ENCODE results near the gene SREK1IP1. TPM values are rescaled to one million over a fixed set of nuclear protein-coding genes. Genes with fewer than 3 reads are reported as not detected.

Gene SREK1IP1
- total RNA-seq, 3 donors from 2014 or later, result 15.2 to 24.1 (median 21.7) TPM

DNA sequence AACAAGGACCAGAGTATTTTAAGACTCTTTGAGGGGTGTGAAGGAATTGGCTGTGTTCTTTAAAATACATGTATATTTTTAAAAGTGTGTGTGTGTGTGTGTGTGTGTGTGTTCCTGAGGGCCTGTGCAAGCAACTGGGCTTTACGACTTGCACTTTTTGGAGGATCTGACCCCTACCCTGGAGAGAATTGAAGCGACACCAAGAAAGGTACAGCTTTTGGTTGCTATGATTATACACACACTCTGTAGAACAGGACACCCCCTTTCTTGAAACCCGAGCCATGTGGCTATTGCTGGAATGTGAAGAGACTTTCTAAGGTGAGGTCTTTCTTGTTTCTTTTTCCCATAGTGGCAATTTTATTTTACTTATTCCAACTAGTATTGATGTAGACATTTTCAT lies 77.2 kb downstream of the SREK1IP1 start:
- DNase-seq, result no peak
- ATAC-seq, result no peak
- H3K4me3 ChIP-seq, result no peak overlapping the region
- intact Hi-C loops (cut with DNase I, micrococcal nuclease), result no loop called here
- no peak for TF ChIP-seq CTCF (IDR thresholded peaks at IDR 0.05)
- H3K36me3 ChIP-seq (ENCODE audit: low read depth), result no peaks in the 10 kb centered on the region
- no peaks in the 10 kb centered on the region for H3K4me1 ChIP-seq (ENCODE audit: low read depth)
- H3K9me3 ChIP-seq, result peaks cover 2% of the 10 kb centered on the region

- H3K4me3 ChIP-seq, result no peak within 1 kb of the TSS
- H3K9me3 ChIP-seq, result no peaks in the 10 kb centered on the region
- ATAC-seq, result peak; percentile 10
- intact Hi-C loops (cut with DNase I, micrococcal nuclease), result no loop called here
- DNase-seq, result no peak
- no peaks in the 10 kb centered on the region for H3K4me1 ChIP-seq (ENCODE audit: low read depth)
- no peaks in the 10 kb centered on the region for H3K36me3 ChIP-seq (ENCODE audit: low read depth)
- TF ChIP-seq CTCF (IDR thresholded peaks at IDR 0.05), result no peak
Observed at GRCh38 chr5:64690417-64691151, 77.9 kb downstream of the SREK1IP1 start, which contains the start of gene SHISAL2B. Gene SHISAL2B (plus strand): TSS chr5:64690503. CDS start chr5:64690624, 121 bp downstream.

- Histone ChIP-seq H3K4me1 (ENCODE audit: low read depth) (no peaks in the 10 kb centered on the region), H3K4me3 (no peak overlapping the region), H3K36me3 (ENCODE audit: low read depth) (no peaks in the 10 kb centered on the region), H3K9me3 (no peaks in the 10 kb centered on the region)
- intact Hi-C loops (cut with DNase I, micrococcal nuclease), result no loop called here
- ATAC-seq (no peak), DNase-seq (no peak)
- TF ChIP-seq CTCF (IDR thresholded peaks at IDR 0.05), result no peak
Observed at GRCh38 chr5:64690104-64690416, 78.4 kb downstream of the SREK1IP1 start.

- TF ChIP-seq CTCF (IDR thresholded peaks at IDR 0.05), result no peak
- Histone ChIP-seq H3K4me3 (no peak overlapping the region), H3K36me3 (ENCODE audit: low read depth) (no peaks in the 10 kb centered on the region), H3K9me3 (no peaks in the 10 kb centered on the region), H3K4me1 (ENCODE audit: low read depth) (no peaks in the 10 kb centered on the region)
- no peak for DNase-seq
- intact Hi-C loops (cut with DNase I, micrococcal nuclease), result no loop called here
- ATAC-seq, result no peak
Observed at GRCh38 chr5:64688965-64689364, 79.5 kb downstream of the SREK1IP1 start.

- no peaks in the 10 kb centered on the region for H3K4me1 ChIP-seq (ENCODE audit: low read depth)
- H3K36me3 ChIP-seq (ENCODE audit: low read depth), result no peaks in the 10 kb centered on the region
- DNase-seq, result no peak
- H3K9me3 ChIP-seq, result no peaks in the 10 kb centered on the region
- ATAC-seq, result no peak
- intact Hi-C loops (cut with DNase I, micrococcal nuclease), result no loop called here
- H3K4me3 ChIP-seq, result no peak overlapping the region
- TF ChIP-seq CTCF (IDR thresholded peaks at IDR 0.05), result no peak
Observed at GRCh38 chr5:64688391-64688790, 80.1 kb downstream of the SREK1IP1 start.

DNA sequence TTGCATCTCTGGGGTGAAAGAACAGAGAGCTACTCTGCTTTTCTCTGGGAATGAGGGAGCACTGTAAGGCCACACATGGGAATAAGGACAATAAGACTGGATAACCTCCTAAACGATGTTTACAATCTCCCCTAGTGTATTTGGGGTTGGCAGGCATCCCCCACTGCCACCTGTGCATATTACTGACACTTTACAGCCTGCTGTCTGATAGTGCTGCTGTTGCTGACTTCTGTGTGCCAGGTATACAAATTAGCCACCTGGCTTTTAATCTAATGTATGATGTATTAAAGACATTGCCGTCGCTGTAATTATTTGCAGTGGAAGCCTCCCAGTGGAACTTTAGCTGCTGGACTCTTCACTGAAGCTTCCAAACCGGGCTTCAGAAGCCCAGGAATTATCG lies 82.6 kb downstream of the SREK1IP1 start:
- intact Hi-C loops (cut with DNase I, micrococcal nuclease), result no loop called here
- Histone ChIP-seq H3K4me3 (no peak overlapping the region), H3K36me3 (ENCODE audit: low read depth) (no peaks in the 10 kb centered on the region), H3K9me3 (no peaks in the 10 kb centered on the region), H3K4me1 (ENCODE audit: low read depth) (no peaks in the 10 kb centered on the region)
- DNase-seq, result no peak
- TF ChIP-seq CTCF (IDR thresholded peaks at IDR 0.05), result no peak
- no peak for ATAC-seq
